Measurements from ENCODE around the gene GPR84. TPM values are rescaled to one million over a fixed set of nuclear protein-coding genes. Genes with fewer than 3 reads are reported as not detected.

GPR84 gene
- total RNA-seq: not detected in 2 replicates

GRCh38 chr12:54364413-54364812 is at the start of gene GPR84:
Gene GPR84 (minus strand): TSS chr12:54364486. CDS start chr12:54363851, 635 bp downstream.

GRCh38 chr12:54384591-54385041 is 20.3 kb upstream of the GPR84 start, which contains the start of gene ZNF385A:
Gene ZNF385A (minus strand): TSS chr12:54384733. CDS start chr12:54384514, 219 bp downstream.

GRCh38 chr12:54324617-54325441 is 39.5 kb downstream of the GPR84 start, which contains the start of gene COPZ1:
Gene COPZ1 (plus strand): TSS chr12:54325131. CDS start chr12:54325164, 33 bp downstream.

Small RNAs within 50 kb of the gene (small RNA-seq; reads per million reads assigned to genes)
- gene MIR148B (ENCODE audit: low replicate concordance) (174 reads per million, percentile 99 among the genes with 10 or more reads in this experiment), gene RN7SL744P (ENCODE audit: low replicate concordance) (not detected), gene RNU6-950P (ENCODE audit: low replicate concordance) (not detected)

Other genes with a start within 250 kb of the GPR84 start
- gene SMUG1, start 175.5 kb downstream of the GPR84 start, total RNA-seq: 23.9 and 33.8 TPM in 2 replicates
- 19.9 and 116 TPM in 2 replicates for gene CBX5, start 84.4 kb downstream of the GPR84 start, total RNA-seq
- 312 and 533 TPM in 2 replicates for gene HNRNPA1, start 83.8 kb downstream of the GPR84 start, total RNA-seq
- gene NFE2, start 63.5 kb downstream of the GPR84 start, total RNA-seq: 0.44 TPM in 1 of 2 replicates, not detected in the other
- gene COPZ1, start 39.4 kb downstream of the GPR84 start, total RNA-seq: 143 and 149 TPM in 2 replicates
- 1.1 and 1.3 TPM in 2 replicates for gene ZNF385A, start 20.2 kb upstream of the GPR84 start, total RNA-seq
- 298 and 790 TPM in 2 replicates for gene ITGA5, start 54.8 kb upstream of the GPR84 start, total RNA-seq
- gene GTSF1, start 109.1 kb upstream of the GPR84 start, total RNA-seq: 8.1 and 13.5 TPM in 2 replicates
- 0.14 TPM in 1 of 2 replicates, not detected in the other for gene NCKAP1L, start 133.3 kb upstream of the GPR84 start, total RNA-seq
- gene PDE1B, start 185.1 kb upstream of the GPR84 start, total RNA-seq: not detected in 2 replicates
- gene PPP1R1A, start 224.2 kb upstream of the GPR84 start, total RNA-seq: not detected in 2 replicates

Measured in placental pericyte (primary cell).